Bone marrow (tissue), 2 donors: Measurements from ENCODE around the gene HS3ST5.
"Not testable (repeated sequence)": the region's sequence is repeated elsewhere in the genome, so short reads cannot be mapped to it uniquely, and the experiment has no call there.

Experiments used
- DNase-seq, 2 donors: peaks; one replicate each; lab custom pipeline; 2025; lab: John Stamatoyannopoulos, UW

HS3ST5 gene

DNA sequence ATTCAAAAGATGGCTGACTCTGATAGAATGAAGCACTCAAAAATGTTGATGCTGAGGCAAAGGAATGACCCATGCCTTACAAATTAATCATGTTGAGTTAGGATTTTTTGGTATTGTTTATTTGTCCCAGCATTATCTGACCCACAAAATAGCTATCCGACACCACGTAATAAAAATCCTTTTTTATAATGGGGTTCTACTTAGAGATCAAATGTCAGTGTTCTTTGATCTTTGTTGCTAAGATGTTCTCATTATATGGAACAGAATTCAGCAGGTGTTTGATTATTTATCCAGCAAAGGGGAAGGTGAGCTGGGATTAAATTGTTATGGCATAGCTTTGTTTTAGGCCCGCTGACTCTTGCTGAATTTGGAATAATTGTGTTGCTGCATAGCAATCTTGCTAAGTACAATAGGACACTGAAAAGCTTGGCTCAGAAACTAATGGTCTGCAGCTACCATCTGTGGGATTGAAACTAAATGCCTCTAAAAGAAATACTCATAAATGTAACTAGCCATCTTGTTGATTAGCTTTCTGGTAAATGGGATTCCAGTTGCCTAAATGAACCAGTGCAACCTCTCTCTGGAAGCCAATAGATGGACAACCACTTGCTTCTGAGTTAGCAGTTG is 191.6 kb downstream of the HS3ST5 start:
- no peak for DNase-seq

DNA sequence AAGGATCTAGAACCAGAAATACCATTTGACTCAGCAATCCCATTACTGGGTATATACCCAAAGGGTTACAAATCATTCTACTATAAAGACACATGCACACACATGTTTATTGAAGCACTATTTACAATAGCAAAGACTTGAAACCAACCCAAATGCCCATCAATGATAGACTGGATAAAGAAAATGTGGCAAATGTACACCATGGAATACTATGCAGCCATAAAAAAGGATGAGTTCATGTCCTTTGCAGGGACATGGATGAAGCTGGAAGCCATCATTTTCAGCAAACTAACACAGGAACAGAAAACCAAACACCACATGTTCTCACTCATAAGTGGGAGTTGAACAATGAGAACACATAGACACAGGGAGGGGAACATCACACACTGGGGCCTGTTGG is 193.6 kb downstream of the HS3ST5 start:
- DNase-seq = not testable (repeated sequence)

DNA sequence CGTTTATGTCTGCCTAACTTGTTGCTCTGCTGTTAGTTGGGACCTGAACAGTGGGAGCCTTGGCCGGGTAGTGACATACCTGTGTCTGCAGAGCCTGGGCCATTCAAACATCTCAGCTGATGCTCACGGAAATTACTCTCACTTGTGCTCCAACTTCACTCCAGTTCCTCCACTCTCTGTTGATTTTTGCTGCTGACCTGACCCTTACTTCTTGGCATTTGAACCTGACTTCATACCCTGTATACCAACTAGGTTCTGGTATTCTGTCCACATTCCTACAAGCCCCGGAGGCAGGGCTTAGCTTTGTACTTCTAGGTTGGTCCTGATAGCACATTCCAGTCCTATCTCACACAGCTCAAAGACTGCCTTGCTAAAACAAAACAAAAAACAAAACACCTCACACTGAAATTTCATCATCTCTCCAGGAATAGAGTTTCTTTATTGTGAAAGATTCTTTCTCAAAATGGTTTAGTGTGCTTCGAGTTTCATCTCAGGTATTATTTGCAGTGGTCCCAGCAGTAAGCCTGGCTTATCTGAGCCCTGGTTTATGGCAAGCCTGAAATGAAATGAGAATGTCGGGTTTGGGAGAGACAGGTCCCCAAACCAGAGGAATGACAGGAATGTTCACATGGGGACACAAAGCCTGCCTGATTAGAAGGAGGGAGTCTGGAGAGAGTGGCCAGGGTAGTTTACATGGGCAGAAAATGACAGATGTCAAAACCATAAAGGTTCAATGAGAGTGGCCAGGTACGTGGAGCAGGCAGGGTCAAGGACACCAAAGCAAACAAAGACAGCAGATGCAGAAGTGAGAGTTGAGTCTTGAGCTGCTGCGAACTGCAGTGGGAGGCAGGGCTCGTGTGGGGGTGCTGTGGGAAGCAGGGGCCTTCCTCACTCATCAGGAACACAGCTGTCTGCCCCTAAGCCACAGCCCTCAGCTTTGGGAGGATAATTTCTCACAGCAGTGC is 197.7 kb downstream of the HS3ST5 start:
- no peak for DNase-seq

DNA sequence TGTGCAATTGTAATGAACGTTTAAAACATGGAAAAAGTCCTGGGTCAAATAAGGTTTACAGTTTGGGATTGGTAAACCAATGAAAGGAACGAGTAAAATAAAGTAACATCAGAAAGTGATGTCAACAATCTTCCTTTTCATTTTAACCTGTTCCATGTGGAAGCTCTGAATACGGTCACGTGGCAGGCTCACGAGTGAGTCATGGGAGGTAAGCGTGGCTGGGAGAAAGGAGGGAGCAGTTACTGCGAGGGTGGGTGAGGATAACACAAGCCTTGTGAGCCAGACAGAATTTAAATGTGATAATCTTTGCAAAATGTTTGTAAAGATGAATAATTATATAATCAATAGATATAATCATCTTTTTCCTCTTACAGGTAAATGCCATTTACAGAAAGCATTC is 200.6 kb downstream of the HS3ST5 start:
- DNase-seq = no peak

DNA sequence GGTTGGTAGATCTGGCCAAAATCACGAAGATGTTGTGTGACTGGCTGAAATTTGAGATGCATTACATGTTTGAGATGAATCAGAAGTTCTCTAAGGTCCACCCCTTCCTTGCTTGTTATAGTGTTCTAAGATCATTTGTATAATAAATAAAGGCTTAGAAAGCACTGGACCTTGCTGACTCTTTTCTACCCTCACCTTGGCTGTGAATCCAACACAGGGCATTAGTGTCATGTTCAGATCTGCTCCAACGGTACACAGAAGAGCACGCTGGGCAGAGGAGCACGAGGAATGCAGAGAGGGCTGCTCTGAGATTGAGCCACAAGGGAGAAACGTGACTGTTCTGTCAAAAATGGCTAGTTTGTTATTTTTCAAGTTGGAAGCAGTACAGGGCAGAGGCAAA is 202.4 kb downstream of the HS3ST5 start:
- DNase-seq = no peak

DNA sequence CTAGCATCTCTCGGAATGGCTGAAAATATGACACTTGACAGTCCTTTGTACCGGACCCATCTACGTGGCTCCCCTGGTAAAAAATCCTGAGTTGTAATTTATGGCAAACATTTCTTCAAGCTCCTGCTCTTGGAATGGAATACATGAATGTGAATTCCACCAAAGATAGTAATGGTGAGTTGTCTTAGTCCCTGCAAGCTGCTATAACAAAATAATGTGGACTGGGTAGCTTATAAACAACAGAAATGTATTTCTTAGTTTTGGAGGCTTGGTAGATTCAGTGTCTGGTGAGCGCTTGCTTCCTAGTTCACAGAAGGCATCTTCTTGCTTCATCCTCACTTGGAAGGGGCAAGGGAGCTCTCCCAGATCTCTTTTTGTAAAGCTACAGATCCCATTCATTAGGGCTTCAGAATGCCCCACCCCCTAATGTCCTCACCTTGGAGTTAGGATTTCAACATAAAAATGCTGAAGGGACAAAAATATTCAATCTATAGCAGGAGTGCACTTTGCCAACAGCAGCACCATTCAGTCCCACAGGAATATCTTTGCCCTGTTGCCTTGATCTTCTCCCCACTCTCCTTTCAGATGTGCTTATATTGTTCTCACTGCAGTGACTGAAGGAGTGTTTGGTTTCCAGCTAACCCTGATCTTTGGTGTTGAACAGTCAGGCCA is 204.1 kb downstream of the HS3ST5 start:
- no peak for DNase-seq

DNA sequence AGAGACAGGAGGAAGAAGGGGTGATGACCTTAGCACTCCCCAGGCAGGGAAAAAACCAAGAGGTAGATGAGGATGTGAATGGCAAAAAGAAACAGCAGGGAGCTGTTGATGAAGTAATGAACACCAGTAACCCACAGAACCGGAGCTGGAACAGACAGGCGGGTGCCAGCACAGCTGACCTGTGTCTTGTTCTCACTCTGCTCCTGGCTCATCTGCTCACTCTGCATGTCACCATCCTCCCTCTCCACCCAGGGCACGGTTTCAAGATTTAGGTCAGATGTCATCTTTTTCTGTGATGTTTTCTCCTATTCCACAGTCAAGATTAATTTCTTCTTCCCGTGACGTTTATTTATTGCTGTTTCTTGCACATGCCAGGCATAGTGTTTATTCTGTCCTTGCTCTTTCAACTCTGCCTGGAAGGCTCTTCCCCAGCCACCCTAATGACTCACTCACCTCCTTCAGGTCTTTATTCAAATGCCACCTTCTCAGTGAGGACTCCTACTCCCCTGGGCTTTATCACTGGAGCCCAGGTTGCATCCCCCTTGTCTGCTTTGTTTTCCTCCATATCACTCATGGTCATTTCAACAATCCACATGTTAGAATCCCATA is 207.4 kb downstream of the HS3ST5 start:
- no peak for DNase-seq

DNA sequence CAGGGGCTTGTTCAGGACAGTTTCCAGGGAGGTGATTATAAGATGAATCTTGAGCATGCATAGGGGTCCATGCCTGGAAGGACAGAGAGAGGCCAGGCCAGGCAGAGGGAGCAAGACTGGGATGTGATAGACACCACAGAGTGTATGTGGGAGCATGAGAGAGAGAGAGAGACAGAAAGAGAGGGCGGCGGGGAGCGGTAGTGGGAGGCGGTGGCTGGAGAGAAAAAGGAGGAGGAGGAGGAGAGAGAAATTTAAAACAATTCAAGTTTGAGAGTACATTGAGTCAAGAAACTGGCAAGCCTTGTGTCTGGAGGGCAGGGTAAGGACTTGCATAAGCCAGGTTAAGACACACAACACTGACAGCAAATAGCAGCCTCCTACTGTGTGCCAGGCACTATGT is 209.0 kb downstream of the HS3ST5 start:
- no peak for DNase-seq

DNA sequence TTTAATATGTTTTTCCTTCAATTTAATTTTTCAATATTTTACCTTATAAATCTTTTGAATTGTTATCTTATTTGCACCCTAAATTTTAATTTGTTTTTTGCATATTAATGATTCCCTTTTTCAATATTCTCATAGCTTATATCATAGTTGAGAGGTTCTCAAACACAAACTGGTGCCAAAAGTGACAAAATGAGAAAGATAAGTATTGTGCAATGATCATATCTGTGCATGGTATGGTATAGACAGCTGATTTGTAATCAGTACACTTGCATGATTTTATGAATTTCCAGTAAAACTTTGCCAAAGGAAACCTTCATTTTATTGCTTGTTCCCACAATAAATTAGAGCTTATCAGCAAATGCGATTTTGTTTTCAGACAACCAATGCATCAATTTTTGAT is 210.9 kb downstream of the HS3ST5 start:
- no peak for DNase-seq

DNA sequence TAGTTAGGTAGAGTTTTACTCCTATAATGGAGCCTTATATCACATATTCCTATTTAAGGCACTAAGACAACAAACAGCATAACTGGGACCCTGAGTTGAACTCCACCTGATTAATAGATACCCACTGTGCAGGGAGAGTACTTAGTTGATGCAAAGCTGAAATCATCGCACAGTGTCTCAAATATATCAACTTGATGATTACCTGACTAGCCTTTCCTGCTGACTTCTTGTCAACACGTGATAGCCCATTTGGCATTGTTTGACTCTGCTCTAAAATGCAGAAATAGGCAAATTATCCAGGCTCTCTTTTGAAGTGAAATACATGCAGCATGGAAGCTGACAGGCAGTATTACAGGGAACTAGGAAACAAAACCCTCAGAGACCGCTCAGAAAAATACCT is 217.2 kb downstream of the HS3ST5 start:
- no peak for DNase-seq

DNA sequence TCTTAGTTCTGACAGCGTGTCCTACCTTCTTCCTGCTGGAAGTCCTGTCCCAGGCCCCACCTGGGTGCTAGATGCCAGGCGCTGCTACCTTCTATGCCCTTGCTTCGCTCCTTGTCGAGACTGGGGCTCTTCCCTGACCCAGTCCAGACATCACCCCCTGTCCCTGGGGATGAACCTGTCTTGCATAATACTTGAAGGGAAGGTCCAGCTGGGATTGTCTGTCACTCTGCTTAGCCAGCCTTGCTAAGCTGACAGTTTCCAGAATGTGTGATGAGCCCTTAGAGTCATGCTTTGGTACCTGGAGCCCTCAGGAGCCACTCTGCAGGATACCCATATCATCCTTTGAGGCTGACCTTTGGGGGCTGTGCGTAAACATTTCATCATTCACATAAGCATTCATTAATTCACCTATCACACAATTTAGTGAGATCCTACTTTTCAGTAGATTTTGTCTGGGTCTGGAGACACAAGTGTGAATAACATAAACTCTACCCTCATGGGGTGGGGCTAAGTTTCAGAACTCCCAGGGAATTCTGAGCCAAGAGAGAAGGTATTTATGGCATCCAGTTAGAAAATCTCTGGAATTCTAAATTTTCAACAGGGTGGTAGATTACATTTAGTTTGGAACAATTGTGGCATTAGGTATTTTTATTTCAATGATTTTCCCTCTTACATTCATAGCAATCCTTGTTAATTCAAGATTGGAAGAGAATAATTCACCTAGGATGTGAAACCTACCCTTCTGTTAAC is 220.7 kb downstream of the HS3ST5 start:
- DNase-seq = no peak

DNA sequence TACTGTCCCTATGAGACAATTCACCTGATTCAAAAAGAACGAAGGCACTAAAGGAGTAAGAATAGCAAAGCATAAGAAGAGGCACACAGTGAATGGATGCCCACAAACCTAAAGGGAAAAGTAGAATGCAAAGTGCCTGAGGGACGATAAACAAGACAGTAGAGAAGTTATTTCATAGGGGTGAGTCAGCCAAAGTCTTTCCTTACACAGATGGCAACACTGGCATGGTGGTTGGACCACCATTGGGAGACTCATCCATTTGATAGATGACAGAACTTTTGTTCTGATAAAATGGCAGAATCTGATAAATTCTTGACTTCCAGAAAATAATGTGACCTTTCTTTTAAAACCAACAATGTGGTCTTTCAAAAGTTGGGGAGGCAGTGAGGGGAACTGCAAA is 223.8 kb downstream of the HS3ST5 start:
- no peak for DNase-seq

DNA sequence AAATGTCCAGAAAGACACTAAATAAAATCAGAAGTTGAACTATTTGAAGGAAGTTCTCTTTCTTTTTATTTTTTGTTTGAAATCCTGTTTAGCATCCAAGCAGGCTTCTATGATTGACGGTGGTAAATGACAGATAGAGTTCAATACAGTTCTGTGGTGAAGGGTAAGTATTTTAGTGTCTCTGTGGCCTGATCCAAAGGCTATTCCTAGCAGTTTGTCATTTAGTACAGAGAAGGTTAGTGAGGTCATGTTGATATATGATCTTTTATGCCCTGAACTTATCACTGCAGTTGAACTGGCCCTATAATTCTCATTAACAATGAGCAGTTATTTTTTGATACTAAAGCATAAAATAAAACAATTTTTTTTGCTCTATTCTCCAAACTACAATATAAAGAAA is 227.2 kb downstream of the HS3ST5 start:
- no peak for DNase-seq

DNA sequence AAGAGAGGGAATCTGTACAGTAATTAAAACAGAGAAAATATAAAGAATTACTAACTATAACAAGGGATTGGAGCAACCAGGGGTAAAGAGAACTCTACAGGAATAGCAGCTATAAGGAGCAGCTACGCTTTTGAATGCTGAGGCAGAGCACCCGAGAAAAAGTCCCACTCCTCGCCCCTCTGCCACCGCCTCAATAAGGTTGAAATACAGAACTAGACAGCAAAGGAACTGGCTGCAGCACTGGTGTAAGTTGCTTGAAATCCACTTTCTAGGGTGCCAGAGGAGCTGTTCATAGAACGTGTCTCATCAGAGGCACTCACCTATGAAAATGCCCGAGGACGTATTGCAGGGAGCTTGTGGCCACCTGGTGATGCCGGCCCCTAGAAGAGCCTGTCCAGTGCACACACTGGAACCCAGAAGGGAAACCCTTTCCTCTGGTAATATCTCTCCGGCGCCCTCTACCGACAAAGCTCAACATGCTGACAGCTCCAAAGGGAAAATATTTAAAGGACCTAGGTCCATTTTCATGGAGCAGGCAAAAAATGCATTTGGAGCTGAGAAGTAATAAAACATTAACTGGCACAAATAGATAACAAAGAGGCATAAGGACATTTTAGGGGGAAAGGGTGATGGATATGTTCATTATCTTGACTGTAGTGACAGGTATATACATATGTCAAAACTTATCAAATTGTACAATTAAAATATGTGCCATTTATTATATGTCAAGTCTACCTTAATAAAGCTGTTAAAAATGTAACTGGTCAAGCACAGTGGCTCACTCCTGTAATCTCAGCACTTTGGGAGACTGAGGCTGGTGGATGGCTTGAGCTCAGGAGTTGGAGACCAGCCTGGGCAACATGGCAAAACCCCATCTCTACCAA is 234.5 kb downstream of the HS3ST5 start:
- DNase-seq = peak in 1 of 2 donors; percentile 3

DNA sequence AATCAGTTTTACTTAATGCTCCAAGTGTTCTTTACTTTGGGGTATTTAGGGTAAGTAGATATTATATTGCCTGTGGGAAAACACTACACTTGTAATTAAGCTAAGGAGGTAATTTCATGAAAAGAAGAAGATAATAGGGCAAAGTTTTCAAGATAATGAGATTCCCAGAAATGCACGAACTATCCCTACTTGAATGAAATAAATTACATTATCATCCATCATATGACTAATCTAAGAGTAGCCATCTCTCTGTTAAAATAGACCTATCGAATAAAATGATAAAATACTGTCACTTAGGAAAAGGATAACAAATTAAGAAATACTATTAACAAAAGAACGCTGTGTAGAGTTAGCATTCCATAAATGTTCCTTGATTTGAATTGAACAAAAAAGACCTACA is 236.8 kb downstream of the HS3ST5 start:
- no peak for DNase-seq

DNA sequence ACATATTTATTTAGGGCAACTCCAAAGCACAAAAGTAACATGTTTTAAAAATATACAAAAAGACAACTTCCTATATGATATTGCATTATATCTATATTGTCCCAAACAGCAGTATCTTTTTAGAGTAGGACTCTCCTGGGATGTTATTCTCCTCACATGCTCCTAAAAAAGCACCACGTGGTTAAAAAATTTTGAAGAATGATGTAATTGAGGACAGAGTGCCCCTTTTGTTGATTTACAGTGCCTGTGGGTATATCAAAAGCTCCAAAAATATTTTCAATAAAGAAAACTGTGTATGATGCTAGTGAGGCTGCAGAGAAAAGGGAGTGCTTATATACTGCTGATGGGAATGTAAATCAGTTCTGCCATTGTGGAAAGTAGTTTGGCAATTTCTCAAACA is 241.6 kb downstream of the HS3ST5 start:
- no peak for DNase-seq

DNA sequence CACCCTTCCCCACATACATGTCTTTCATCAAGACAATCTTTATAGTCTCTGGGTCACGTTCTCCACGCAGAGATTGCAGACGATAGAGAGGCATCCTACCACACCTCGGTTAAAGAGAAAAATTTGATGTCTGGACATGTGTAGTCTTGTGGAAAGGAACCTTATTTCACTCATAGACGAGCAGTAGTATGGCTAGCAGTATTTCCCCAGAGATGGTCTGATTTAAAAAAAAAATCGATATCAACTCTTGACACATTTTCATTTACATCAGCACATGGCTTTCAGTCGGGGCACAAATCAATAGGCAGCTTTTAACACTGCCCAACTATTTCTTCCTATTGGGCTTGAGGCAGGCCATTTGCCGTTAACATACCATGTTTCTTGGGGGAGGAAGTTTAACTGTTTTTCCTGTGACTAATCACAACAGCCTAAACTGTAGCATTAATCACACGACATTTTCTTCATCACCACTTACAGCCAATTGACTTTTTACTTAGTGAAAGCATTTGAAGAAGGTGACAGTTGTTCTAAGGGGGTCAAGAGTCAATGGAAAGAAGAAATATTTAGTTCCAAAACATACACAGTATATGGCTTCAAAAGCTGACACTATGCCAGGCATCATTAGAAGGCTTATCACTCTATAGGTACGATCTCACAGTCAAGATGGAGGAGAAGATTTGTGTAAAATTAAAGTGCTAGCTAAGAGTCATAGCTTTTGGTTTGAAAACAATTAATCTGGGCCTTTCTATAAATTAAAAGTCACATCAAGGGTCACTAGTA is 242.4 kb downstream of the HS3ST5 start:
- no peak for DNase-seq

DNA sequence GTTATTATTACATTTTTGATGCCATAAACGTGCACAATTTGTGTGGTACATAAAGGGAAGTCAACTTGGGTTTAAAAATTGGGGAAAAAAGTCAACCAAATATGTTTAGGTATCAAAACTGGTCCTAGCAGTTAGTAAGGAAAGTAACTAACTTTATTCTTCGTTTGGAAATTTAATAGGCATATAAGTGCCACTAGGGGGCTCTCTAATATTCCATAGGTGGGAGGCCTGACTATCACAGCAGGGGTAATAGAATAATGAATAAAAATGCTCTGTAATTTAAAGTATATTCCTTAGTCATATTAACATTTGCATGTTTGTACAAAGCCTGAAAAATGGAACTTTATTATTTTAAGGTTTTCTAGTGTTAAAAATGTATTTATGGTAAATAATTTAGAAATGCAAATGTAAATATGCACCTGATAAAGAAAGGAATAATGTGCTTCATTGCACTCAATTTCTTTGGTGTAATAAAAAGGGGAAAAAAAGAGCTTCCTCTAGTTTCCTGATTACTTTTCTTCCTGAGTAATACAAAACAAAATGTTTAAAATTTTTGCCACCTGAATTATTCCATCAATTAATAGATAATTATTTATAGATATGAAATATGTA is 246.2 kb downstream of the HS3ST5 start:
- no peak for DNase-seq

DNA sequence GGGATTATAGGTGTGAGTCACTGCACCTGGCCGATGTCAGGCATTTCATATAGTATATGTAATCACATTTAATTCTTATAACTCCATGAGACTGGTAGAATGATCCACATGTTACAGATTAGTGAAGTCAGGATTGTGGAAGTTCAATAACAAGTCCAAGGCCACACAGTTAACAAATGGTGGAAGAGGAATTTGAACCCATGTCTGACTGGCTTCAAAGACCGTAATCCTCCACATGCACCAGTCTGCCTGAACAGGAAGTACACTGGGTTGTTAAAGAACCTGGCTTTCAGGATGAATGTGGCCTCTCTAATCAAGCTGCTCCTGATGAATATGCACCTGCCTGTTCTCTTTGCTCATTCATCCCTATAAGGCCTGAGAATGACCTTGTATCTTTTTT is 249.9 kb downstream of the HS3ST5 start:
- no peak for DNase-seq

DNA sequence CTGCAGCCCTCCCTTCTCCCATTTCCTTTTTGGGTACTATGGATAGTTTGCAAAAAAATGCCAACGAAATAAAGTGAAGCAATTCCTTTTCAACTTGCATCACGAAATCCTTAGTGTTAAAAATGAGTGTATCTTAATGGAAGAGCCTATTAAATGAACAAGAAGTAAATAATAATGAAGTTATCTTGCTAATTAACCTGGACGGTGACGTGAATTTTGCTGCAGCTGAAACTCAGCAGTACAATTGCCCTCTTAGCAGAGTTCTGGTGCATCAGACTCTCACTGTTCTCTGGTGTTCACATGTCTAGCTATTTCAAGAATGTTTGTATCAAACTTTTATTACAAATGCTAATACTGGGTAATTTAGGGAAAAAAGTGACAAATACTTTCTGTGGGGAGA is 252.2 kb downstream of the HS3ST5 start:
- DNase-seq = no peak
